Femur (tissue), 1 donor: ENCODE data around the gene PNLIPRP2.

Experiments
- DNase-seq: peaks from one replicate; pipeline ENCODE4 v3.0.0-alpha.2; 2017

The PNLIPRP2 gene

DNA sequence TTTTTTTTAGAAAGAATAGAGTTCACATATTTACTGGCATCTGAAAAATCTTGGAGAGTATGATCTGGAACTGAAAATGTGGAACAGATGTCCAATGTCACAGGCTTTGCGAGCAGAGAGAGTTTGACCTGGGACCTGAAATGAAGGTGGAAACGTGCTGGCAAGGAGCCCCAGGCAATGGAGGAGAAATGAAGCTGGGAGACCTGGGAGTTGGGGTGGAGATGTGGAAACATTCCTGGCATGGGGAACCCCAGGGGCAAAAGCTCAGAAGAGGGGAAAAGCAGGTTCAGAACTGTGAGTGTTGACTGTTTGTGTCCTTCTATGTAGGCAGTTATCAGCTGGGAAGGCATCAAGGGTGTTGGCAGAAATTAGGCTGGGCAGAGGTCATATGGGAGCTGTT lies 7.3 kb upstream of the PNLIPRP2 start:
- no peak for DNase-seq

DNA sequence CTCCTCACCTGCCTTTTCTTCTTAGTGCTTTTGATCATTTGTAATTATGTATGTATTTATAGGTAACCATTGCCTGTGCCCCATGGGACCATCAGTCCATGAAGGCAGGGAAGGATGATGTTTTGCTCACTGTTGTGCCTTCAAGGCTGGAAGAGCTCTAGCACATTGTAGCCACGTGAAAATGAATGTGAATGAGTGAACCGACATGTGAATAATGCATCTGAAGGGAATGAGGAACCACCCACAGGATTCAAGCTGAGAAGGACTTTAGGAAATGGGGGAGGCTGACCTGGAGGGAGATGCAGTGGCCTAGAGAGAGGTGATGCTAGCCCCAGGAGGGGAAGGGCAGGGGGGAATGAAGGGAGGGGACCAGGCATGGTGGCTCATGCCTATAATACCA lies 6.0 kb upstream of the PNLIPRP2 start:
- no peak for DNase-seq

DNA sequence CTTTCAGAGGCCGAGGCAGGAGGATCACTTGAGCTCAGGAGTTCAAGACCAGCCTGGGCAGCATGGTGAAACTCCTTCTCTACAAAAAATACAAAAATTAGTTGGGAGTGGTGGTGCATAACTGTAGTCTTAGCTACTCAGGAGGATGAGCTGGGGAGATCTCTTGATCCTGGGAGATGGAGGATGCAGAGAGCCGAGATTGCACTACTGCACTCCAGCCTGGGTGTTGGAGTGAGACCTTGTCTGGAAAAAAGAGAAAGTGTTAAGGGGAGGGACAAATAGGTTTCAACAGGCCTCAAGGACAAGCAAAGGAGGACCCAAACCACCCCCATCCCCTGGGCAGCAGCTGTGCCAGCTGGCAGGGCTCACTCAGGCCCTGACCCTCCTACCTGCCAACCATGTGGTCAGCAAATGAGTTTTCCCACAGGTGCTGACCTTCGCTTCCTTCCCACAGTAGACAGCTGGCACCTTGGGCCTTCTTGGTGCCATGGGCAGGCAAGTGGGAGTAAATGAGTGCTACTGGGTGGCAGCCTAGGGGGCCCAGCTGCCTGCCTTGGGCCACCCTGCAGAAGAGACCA lies 5.5 kb upstream of the PNLIPRP2 start:
- DNase-seq, result no peak

DNA sequence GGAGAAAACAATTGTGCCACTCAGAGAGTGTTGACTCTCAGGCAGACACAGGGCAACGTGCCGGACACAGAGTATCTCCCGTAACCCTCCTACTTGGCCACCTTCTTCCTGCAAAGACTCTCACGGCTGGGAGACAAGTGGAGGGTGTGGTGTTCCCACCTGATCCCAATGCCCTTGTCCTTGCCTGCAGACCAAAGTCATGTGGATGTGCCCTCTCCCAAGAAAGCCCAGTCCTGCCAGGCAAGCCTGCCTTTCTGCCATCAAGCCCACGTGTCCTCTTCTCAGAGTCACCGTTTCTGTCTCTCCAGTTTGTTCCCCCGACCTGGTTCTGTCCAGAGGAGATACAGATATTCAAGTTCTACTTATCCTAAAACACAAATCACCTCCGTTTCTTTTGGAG lies 723 bp downstream of the PNLIPRP2 start:
- DNase-seq, result no peak

DNA sequence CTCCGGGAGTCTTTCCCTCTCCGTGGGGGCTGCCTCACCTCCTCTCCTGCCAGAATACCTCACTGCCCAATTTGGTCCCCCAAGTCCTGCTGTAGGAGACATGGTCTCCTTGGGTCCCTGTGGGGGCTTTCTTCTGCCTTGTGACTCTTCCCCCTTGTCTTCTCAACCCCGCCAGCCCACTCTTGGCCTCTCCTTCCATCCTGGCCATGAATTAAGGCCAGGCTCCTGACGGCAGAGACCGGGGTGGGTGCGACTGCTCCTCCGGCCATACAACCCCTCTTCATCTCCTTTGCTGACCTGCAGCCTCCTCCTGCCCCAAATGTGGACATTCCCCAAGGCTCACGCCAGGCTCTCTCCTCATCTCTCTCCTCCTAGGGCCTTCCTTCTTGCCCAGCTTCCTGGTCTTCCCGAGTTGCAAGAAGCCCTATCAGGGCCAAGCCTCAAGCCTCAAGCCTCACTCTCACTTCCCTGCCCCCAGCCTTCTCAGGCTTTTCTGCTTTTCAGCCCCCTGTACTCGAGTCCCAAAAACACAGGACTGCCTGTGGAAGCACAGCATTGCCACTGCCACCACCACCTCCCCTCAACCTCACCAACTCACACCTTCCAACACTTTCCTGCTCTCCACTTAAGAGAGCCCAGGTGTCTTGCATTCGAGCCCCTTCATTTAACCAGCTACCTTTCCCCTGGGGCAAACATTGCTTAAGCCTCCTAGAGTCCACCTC lies 1.3 kb downstream of the PNLIPRP2 start:
- DNase-seq, result no peak

DNA sequence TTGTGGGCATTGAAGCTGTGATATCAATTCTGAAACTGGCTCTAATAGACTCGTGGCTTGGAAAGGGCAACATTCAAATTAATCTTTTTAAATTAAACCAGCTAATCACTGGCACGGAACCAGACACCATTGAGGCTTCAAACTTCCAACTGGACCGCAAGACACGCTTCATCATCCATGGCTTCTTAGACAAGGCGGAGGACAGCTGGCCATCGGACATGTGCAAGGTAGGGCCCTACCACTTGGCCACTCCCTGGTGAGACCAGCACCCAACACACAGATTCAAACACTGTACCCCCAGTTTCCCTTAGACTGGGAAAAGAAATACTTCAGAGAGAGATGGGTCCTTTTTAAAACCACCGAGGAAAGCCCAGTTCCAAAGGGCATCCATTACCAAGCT lies 5.1 kb downstream of the PNLIPRP2 start:
- no peak for DNase-seq

DNA sequence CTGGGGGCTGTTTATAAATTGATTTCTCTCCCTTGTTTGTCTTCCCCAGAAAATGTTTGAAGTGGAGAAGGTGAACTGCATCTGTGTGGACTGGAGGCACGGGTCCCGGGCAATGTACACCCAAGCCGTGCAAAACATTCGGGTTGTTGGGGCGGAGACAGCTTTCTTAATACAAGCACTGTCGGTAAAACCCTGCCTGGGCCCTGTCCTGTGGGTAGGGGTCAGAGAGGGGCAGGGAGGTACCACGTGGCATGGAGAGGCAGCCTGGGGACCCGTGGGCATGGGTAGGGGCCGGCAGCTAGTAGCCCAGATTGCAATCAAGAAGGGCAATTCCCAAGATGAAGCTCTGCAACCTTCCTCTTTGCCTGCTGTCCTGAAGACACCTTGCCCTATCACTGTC lies 6.1 kb downstream of the PNLIPRP2 start:
- DNase-seq, result no peak

DNA sequence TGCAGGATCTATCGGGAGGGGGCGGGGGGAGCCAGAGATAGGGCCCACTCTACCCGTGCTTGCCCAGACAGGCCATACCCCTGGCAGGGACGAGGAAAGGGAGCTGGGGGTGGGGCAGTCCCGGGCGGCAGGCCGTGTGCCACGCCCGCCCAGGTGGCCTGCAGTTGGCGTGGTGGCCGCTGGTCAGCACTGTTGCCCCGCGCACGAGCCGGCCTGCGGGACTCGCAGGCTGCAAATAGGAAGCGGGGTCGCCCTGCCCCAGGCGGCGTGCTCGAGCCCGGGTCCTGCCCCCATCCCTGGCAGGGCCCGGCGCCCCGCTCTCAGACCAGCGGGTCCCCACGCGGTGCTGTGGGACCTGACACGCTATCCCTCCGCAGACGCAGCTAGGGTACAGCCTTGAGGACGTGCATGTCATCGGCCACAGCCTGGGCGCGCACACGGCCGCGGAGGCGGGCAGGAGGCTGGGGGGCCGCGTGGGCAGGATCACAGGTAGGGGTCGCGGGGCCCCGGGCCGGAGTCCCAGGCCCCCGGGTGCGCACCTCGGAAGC lies 6.7 kb downstream of the PNLIPRP2 start:
- no peak for DNase-seq

DNA sequence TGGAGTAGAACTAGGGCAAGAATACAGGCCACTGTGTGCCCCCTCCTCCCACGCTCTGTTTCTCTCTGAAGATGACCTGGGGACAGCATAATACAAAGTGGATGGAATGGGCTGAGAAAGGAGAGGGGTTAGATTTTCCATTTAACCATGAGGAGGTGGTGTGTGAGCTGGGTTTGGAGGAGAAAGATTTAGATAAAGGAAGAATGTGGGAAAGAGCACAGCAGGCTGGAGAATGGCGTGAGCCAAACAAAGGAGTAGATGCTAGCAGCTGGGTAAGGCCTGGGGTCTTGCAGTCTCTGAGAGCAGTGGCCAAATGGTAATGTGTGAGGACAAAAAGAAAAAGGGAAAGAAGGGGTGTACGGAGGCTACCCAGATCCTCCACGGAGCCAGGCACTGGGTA lies 8.6 kb downstream of the PNLIPRP2 start:
- no peak for DNase-seq

DNA sequence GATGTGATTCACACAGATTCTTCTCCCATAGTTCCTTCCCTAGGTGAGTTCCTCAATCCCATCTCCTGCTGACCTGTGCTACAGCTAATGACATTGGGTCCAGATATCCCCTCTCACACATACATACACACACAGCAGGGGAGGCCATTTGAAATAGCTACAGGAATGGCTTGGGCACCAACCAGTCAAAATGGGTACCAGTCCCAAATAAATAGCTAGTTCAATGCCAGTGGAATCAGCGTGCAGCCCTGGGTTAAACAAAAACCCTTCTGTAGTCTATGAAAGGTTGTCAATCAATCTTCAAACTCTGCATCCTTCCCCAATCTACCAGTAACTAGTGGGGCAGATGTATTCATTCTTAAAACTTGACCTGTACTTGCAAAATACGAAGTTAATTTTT lies 9.3 kb downstream of the PNLIPRP2 start:
- no peak for DNase-seq

DNA sequence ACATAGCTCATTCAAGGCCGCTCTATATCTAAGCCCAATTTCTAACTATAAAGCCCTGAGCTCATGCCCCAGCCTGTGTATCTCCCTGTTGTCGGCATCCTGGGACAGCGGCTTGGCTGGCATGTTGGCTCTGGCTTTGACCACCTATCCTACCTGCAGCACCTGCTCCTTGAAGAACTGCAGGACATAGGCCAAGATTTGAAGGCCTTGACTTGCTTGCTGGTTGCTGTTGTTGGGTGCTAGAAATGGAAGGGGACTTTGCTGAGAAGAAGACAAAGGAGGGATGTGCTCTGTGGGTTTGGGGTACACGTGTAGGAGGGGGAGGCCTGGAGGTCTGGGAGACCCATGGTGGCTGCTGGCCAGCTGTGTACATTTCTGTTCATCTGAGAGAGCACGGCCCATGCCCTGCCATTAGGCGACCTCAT lies 11.1 kb downstream of the PNLIPRP2 start:
- DNase-seq, result no peak

DNA sequence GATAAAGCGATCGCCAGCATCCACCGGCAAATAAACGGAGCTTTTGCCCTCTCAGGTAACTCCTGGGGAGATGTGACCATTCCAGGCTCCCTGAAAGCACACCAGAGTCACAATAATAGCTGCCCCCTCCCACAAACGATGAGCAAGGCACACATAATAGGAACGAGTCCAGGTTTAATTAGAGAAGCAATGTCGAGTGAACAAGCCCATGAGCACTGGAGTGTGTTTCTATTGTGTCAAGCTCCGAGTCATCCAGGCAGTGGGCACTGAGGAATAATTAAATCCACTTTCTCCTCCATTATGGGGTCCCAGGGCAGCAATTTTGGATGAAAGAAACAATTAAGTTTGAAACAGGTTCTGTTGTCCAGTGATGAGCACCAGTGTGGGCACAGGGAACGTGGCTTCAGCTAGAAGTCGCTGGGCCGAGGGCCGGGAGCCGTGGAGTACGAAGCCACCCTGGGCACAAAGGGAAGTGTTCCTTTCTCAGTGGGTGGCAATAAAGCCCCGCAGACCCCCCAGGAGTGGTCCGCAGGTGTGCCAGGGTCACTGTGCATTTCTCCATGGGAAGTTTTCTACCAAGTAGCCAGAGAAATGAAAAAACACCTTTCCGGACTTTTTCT lies 12.0 kb downstream of the PNLIPRP2 start:
- no peak for DNase-seq

DNA sequence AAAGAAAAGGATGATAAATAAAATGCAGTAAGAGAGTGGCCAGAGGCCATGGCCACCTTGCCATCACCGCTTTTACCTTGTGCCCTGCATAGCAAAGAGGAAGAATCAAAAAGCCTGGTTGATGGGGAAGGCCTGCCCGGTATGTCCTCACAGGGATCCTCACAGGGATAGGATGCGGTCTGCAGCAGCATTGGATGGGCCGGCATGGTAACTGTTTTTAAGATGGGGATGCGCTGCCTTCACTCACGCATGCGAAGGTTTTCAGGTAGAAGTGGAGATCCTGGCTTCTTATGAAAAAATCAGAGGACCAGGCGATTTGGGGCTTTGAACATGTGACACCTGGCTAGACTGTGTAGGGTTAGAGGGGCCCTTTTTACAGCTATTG lies 12.5 kb downstream of the PNLIPRP2 start:
- no peak for DNase-seq

DNA sequence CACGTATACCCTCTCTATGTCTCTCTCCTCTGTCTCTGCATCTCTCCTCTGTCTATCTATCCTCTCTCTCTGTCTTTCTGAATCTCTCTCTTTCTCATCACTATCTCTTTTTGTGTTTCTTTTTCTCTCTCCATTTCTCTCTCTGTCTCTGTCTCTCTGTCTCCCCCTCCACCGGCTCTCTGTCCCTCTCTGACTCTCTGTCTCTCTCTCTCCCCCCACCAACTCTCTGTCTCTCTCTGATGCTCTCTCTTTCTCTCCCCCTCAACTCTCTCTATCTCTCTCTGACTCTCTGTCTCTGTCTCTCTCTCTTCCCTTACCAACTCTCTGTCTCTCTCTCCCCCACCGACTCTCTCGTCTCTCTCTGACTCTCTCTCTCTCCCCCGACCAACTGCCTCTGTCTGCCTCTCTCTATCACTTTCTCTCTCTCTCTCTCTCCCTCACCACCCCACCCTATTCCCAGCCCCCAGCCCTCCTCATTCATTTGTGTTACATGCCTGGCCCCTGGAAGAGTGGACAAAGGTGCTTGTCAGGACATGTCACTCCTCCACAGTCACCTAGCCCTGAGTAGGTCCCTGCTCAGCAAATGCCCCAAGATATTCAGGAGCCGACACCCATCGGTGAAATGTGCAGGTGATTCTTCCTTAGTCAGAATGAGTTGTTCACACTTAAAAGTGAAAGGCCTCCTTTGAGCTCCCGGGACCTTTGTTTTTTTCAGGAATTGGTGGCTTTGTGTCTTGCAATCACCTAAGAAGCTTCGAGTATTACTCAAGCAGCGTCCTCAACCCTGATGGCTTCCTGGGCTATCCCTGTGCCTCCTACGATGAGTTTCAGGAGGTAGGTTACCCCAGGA lies 13.6 kb downstream of the PNLIPRP2 start:
- DNase-seq, result no peak

DNA sequence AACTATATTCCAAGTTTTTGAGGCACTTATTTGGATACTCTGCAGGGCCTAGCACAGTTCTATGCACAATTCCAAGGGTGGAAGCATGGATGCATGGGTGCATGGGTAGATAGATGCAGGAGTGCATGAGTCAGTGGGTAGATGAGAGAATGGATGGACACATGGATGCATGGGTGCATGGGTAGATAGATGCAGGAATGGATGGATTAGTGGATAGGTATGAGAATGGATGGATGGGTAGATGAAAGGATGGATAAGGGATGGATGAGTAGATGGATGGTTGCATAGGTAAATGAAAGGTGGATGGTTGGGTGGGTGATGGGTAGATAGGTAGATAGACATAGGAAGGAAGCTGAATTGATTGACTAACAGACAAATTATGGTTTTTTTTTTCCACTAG lies 15.6 kb downstream of the PNLIPRP2 start:
- DNase-seq, result no peak

DNA sequence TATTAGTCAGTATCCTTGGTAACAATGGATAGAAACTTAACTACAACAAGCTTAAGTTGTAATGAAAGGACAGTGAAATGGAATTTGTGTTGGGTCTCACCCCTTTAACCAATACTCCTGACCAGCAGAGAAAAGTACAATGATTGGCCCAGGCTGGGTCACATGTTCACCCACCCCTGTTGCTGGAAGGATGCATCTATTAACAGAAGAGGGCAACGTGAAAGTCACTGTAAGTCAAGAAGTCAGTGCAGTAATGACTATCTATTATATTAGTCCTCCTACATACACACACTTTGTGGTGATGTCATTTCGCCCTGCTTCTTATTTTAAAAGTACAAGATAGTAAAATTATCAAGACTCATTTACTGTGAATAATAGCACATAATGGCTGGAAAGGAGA lies 16.2 kb downstream of the PNLIPRP2 start:
- DNase-seq, result no peak

DNA sequence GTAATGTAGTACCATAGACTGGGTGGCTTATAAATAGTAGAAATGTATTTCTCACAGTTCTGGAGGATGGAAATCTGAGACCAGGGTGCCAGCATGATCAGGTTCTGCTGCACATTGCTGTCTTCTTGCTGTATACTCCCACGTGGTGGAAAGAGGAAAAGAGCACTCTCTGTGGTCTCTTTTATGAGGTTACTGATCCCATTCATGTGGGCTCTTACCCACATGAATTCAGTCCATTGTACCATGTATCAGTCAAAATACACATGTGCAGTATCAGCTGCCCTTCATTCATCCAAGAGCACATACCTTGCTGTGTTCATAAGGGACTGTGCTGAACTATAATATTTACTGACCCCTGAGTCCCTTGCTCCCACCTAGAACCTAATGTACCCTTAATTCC lies 17.1 kb downstream of the PNLIPRP2 start:
- no peak for DNase-seq

DNA sequence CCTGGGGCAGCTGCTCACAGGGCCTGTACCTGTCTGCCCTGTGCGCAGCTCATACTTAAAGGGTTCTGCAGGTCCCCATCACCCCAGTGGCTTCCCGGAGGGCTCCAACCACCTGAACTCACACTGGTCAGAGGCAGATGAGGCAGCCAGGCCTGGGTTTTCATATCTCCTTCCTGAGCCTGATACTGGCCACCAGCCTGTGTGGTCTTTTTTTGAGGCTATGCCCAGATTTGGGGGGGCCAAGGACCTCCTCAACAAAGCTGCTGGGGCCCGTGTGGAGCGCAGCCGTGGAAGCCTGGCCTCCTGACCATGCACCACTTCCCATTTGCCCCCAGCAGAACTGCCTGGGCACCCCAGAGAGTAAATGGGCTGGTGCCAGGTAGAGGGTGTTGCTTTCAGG lies 25.7 kb downstream of the PNLIPRP2 start:
- no peak for DNase-seq

DNA sequence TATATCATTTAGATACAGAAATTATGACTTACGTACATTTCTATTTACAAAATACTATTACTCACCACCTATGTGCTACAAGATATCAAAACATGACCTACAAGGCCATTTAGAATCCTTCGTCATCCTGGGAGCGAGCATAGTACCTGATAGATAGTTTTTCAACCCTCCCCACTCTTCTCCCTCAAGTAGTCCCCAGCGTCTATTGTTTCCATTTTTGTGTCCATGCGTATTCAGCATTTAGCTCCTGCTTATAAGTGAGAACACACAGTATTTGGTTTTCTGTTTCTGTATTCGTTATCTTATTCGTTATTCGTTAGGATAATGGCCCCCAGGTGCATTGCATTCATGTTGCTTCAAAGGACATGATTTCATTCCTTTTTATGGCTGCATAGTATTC lies 28.1 kb downstream of the PNLIPRP2 start:
- no peak for DNase-seq

DNA sequence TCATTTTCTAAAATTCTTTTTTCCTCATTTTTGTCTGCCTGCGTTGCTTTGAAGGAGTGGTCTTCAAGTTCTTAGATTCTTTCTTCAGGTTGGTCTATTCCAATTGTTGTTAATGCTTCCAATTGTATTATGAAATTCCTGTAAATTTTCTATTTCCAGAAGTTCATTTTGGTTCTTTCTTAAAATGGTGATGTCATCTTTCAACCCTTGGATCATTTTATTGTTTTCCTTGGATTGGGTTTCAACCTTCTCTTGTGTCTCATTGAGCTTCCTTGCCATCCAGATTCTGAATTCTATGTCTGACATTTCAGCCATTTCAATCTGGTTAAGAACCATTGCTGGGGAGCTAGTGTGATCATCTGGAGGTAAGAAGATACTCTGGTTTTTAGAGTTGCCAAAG lies 33.1 kb downstream of the PNLIPRP2 start:
- DNase-seq, result no peak

DNA sequence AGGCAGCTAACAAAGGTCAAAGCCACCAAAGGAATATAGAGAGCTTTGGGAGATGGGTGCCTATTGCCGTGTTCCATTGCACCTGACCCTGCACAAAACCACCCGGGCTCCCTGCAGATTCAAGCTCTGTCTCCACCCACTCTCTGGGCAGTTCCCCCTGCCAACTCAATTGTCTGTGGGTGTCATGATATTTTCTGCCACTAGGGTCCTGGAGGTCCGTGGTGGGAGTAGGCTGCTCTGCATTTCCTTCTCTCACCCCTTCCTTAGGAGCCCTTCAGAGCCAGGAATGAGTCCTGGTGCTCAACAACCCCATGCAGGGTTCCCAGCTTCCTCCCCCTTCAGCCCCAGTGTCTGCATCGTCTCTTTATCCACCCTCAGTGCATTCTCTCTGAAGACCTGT lies 34.1 kb downstream of the PNLIPRP2 start:
- no peak for DNase-seq

DNA sequence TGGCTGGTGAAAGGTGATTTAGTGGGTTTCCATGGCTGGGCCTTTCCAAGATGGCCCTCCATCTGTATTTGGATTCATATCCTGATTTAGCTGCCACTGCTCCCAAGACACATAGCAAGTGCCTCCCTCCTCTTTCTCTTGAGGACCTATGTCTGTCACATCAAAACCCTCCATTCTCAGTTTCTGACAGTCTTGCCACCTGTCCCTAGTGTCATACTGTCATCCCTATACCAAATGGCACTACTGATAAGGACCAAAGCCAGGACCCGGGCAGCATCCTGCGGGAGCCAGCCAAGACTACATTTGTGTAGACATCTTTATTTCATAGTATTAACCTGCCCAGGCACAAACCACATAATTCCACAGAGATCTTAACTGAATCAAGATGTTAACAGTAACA lies 34.8 kb downstream of the PNLIPRP2 start:
- DNase-seq, result no peak

DNA sequence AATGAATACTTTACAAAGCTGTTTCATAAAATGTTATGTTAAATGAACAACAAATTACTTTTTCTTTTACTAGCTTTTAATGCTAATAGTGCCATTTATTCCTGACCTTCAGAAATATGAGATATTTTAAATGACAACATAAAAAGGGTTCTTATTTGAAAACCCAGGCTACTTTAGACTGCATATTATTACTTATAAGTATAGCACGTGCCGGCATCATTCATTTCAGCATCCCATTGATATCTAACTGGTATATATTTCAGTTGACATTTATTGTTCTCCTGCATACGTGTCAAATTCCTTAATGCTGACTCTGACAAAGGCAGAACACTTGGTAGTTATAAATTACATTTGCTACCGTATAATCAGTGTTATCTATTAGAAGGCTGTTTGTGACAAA lies 35.3 kb downstream of the PNLIPRP2 start:
- DNase-seq, result no peak
